HUES48 (cell line): ENCODE data around the gene CFAP65.

ENCODE experiments used
- H3K27ac ChIP-seq: one replicate; pipeline ENCODE4 v1.7.0; 2013; ENCODE audit warnings: low read depth, low read length, inconsistent platforms
- H3K27me3 ChIP-seq: 2 replicates; pipeline ENCODE4 v1.6.1; 2013; ENCODE audit warnings: mild to moderate bottlenecking, low read length; ENCODE audit not compliant: control insufficient read depth, insufficient read depth
- H3K36me3 ChIP-seq: 2 replicates; pipeline ENCODE4 v1.6.1; 2013; ENCODE audit warnings: low read length; ENCODE audit not compliant: control insufficient read depth, insufficient read depth
- H3K4me1 ChIP-seq: 2 replicates; pipeline ENCODE4 v1.6.1; 2013; ENCODE audit warnings: mild to moderate bottlenecking, low read length; ENCODE audit not compliant: control insufficient read depth, insufficient read depth
- H3K4me3 ChIP-seq: 2 replicates; pipeline ENCODE4 v1.5.1; 2013; ENCODE audit warnings: mild to moderate bottlenecking, low read depth, low read length
- H3K9ac ChIP-seq: 2 replicates; pipeline ENCODE4 v1.6.1; 2013; ENCODE audit warnings: mild to moderate bottlenecking, low read depth, low read length, moderate library complexity
- H3K9me3 ChIP-seq: 2 replicates; pipeline ENCODE4 v1.6.1; 2013; ENCODE audit warnings: low read length; ENCODE audit not compliant: control insufficient read depth, insufficient read depth

Gene CFAP65

GRCh38 chr2:219041252-219041651 lies at the start of gene CFAP65:
Gene CFAP65 (minus strand): TSS chr2:219041516. CDS start chr2:219039048, 2,468 bp downstream.
- Histone ChIP-seq H3K27ac (no peak within 1 kb of the TSS), H3K27me3 (peaks cover 10% of the 10 kb centered on the region; the same call in 1 of the 2 replicates), H3K4me1 (no peaks in the 10 kb centered on the region), H3K9ac (no peak within 1 kb of the TSS), H3K9me3 (no peaks in the 10 kb centered on the region), H3K4me3 (peak within 1 kb of the TSS; percentile 68), H3K36me3 (no peaks in the 10 kb centered on the region)

- Histone ChIP-seq H3K4me1 (no peaks in the 10 kb centered on the region; the same call in none of the 2 replicates), H3K9me3 (no peaks in the 10 kb centered on the region), H3K27ac (no peak overlapping the region), H3K36me3 (no peaks in the 10 kb centered on the region), H3K9ac (no peak overlapping the region), H3K27me3 (no peaks in the 10 kb centered on the region), H3K4me3 (no peak overlapping the region)
These were observed 49.4 kb upstream of the CFAP65 start for GRCh38 chr2:219090436-219091299.

- Histone ChIP-seq H3K4me1 (no peaks in the 10 kb centered on the region; the same call in none of the 2 replicates), H3K36me3 (no peaks in the 10 kb centered on the region), H3K9ac (no peak overlapping the region), H3K27me3 (no peaks in the 10 kb centered on the region), H3K4me3 (no peak overlapping the region), H3K27ac (no peak overlapping the region), H3K9me3 (no peaks in the 10 kb centered on the region)
These were observed 48.0 kb upstream of the CFAP65 start for GRCh38 chr2:219089330-219089729.

GRCh38 chr2:219087848-219088247 lies 46.5 kb upstream of the CFAP65 start:
- Histone ChIP-seq H3K9me3 (no peaks in the 10 kb centered on the region), H3K9ac (no peak overlapping the region), H3K36me3 (no peaks in the 10 kb centered on the region), H3K4me3 (no peak overlapping the region), H3K27ac (no peak overlapping the region), H3K4me1 (no peaks in the 10 kb centered on the region; the same call in none of the 2 replicates), H3K27me3 (no peaks in the 10 kb centered on the region)

GRCh38 chr2:219087361-219087760 lies 46.0 kb upstream of the CFAP65 start:
- Histone ChIP-seq H3K27me3 (no peaks in the 10 kb centered on the region), H3K27ac (no peak overlapping the region), H3K9me3 (no peaks in the 10 kb centered on the region), H3K4me3 (no peak overlapping the region), H3K36me3 (no peaks in the 10 kb centered on the region), H3K4me1 (no peaks in the 10 kb centered on the region; the same call in none of the 2 replicates), H3K9ac (no peak overlapping the region)

GRCh38 chr2:219086196-219086595 lies 44.9 kb upstream of the CFAP65 start:
- peaks cover 2% of the 10 kb centered on the region; the same call in 1 of the 2 replicates for H3K27me3 ChIP-seq
- no peak overlapping the region for H3K9ac ChIP-seq
- no peaks in the 10 kb centered on the region for H3K36me3 ChIP-seq
- H3K27ac ChIP-seq = no peak overlapping the region
- H3K4me3 ChIP-seq = no peak overlapping the region
- H3K4me1 ChIP-seq = no peaks in the 10 kb centered on the region; the same call in none of the 2 replicates
- H3K9me3 ChIP-seq = no peaks in the 10 kb centered on the region

- Histone ChIP-seq H3K27me3 (peaks cover 2% of the 10 kb centered on the region; the same call in 1 of the 2 replicates), H3K9ac (no peak overlapping the region), H3K36me3 (no peaks in the 10 kb centered on the region), H3K4me1 (no peaks in the 10 kb centered on the region; the same call in 1 of the 2 replicates), H3K9me3 (no peaks in the 10 kb centered on the region), H3K4me3 (no peak overlapping the region), H3K27ac (no peak overlapping the region)
These were observed 43.5 kb upstream of the CFAP65 start for GRCh38 chr2:219084791-219085190.

- H3K27ac ChIP-seq = no peak overlapping the region
- H3K4me3 ChIP-seq = no peak overlapping the region
- peaks cover 3% of the 10 kb centered on the region for H3K36me3 ChIP-seq
- H3K4me1 ChIP-seq = no peaks in the 10 kb centered on the region; the same call in 1 of the 2 replicates
- H3K9ac ChIP-seq = no peak overlapping the region
- H3K27me3 ChIP-seq = peaks cover 2% of the 10 kb centered on the region; the same call in 1 of the 2 replicates
- no peaks in the 10 kb centered on the region for H3K9me3 ChIP-seq
These were observed 41.1 kb upstream of the CFAP65 start for GRCh38 chr2:219082332-219082958.

GRCh38 chr2:219081701-219082331 lies 40.5 kb upstream of the CFAP65 start:
- H3K36me3 ChIP-seq = peaks cover 10% of the 10 kb centered on the region
- no peaks in the 10 kb centered on the region for H3K9me3 ChIP-seq
- no peak overlapping the region for H3K4me3 ChIP-seq
- H3K27me3 ChIP-seq = peaks cover 2% of the 10 kb centered on the region; the same call in 1 of the 2 replicates
- H3K27ac ChIP-seq = no peak overlapping the region
- no peak overlapping the region for H3K9ac ChIP-seq
- no peaks in the 10 kb centered on the region for H3K4me1 ChIP-seq

GRCh38 chr2:219081096-219081495 lies 39.8 kb upstream of the CFAP65 start:
- Histone ChIP-seq H3K27me3 (peaks cover 2% of the 10 kb centered on the region; the same call in 1 of the 2 replicates), H3K9me3 (no peaks in the 10 kb centered on the region), H3K36me3 (peaks cover 11% of the 10 kb centered on the region), H3K9ac (no peak overlapping the region), H3K4me1 (no peaks in the 10 kb centered on the region), H3K4me3 (no peak overlapping the region), H3K27ac (no peak overlapping the region)
